GM18868 (cell line): ENCODE results near the gene LY6G6D.

Source experiments
- ATAC-seq: cut with Tn5 transposase; IDR thresholded peaks from one replicate; pipeline ENCODE4 v1.9.1; 2021; ENCODE audit warnings: mild to moderate bottlenecking, moderate library complexity; ENCODE audit not compliant: unreplicated experiment

The LY6G6D gene

DNA sequence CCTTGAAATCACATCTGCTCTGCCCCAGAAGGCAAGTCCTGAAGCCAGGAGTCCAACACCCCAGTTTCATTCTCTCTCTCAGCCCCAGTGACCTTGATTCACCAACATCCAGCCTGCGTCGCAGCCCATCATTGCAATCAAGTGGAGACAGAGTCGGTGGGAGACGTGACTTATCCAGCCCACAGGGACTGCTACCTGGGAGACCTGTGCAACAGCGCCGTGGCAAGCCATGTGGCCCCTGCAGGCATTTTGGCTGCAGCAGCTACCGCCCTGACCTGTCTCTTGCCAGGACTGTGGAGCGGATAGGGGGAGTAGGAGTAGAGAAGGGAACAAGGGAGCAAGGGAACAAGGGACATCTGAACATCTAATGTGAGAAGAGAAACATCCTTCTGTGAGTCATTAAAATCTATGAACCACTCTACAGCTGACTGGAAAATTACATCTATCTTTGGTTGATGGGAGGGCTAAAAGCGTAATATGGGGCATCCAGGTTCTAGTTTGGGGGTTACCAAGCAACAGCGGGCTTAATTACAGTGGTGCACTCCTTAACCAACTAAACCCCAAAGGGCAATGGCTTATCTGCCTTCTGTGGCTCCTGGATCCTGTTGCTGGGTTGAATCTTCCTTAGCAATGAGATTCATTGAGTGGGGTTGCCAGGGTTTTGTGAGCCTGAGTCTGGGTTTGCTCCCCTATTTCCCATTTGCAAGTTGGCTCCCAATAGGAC lies 2.5 kb downstream of the LY6G6D start:
- no peak for ATAC-seq

DNA sequence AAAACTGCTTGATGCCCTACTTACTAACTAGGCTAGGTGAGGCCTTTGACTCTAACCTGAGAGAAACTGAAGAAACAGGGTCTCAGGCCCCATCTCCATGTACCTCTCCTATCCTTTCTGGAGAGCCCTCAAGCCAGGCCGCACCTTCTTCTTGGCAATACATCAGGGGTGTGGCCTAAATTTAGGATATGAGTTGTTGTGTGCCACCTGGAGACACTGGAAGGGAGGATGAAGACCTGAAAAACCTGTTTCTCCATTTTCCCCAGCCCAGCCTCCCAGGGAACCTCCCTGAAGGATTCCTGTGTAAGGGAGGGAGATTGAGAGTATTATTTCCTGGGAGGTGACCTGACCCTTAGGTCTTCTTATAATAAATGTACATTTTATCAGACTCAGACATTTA lies 3.1 kb downstream of the LY6G6D start:
- no peak for ATAC-seq

DNA sequence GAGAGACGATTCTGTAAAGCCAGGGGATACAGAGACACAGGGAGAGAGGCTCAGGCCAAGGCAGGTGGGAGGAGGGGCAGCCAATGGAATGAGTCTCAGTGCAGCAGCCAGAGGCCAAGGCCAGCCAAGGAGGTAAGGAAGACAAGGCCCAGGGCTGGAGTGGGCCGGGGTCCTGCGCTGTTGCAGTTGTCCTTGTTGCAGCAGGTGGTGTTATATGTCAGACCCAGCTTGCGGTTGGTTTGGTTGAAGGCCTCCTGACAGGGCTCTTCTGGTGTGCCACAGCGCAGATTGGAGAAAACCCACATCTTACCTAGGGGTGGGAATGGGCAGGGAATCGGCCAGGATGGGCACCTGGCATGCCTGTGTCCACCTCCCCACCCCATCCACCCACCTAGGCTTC lies 3.9 kb downstream of the LY6G6D start:
- no peak for ATAC-seq

DNA sequence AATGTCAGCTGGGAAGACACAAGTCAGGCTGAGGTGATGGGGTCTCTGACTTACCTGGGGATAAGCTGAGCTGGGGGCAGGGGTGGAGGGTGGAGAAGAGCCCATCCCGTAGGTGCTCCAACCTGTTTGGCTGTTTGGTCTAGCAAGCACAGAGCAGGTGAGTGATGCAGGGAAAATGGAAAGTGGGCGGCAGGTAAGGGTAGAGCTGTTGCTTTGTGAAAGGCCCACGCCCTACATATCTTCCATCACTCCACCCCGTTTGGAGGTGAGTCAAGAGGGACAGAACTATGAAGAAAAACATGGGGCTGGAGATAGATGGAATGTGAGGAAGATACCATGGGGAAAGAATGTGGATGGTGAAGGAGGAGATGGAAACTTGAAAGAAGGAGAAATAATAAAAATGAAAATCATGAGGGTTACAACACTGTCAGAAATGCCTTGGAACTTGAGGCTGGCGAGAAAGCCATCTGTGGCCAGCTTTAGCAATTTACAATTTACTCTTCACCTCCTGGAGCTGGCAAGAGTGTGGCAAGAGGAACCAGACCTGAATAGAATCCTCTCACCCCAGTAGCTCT lies 5.1 kb downstream of the LY6G6D start:
- no peak for ATAC-seq

DNA sequence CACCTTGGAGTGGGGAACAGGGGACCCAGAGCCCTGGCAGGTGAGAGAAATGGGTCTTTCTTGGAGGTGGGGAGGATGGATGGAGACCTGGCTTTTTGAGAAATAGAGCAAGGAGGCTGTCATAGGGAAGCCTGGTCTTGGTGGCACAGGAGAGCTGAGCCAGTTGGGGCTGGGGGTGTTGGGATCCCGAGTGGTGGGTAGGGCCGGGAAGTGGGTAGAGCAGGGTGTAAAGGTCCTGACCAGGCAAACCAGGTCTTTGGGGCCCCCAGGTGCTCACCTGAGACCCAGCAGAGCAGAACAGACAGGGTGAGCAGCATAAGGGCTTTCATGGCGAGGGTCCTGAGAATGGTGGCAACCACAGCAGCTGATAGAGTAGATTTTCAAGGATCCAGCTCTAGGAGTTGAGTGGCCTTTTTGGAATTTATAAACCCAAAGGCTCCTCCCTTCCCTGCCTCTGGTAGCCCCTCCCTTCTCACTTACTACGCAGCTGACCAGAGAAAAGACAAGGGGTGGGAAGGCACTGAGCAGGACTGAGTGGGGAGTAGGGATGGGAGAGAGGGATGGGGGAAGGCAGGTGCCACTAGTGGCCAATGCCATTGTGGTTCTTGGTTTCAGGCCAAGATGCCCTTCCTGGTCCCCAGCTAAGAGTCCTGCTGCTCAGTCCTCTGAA lies 6.3 kb downstream of the LY6G6D start, which contains the start of gene LY6G6C:
LY6G6C (minus strand) TSS at position 396 of the 670 bp plus-strand sequence; CDS start at position 329, 67 bp downstream.
- no peak for ATAC-seq

DNA sequence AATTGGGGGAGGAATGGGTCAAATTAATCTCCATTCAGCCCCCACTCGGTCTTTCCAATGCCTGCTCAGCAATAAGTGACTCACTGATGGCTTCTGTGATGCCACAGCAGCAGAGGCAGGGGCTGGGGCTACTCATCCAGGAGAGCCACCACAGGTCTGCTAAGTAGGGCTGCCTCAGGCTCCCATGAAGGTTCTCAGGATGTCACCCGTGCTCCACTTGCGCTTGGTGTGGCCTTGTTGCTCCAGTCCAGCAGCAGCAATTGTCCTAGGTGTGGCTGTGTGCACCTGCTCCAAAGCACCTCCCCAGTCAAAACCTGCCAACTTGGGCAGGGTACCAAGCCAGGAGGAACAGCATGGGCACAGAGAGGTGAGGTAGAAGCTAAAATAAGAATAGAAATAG lies 7.0 kb downstream of the LY6G6D start:
- no peak for ATAC-seq

DNA sequence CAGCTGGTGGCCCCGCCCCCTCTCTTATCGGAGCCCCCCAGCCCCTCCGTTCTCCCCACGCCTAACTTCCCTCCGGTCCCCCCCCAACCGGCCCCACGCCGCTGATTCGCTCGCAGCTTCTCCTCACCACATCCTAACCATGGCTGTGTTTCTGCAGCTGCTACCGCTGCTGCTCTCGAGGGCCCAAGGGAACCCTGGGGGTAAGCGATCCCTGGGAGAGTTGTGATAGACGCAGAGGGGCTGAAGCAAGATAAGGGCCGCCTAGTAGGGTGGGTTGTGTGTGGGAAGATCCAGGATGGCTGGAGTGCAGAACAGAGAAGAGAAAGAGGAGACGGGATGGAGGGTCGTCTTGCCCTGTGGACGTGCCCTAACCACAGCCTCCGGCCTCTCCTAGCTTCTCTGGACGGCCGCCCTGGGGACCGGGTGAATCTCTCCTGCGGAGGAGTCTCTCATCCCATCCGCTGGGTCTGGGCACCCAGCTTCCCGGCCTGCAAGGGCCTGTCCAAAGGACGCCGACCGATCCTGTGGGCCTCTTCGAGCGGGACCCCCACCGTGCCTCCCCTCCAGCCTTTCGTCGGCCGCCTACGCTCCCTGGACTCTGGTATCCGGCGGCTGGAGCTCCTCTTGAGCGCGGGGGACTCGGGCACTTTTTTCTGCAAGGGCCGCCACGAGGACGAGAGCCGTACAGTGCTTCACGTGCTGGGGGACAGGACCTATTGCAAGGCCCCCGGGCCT lies 8.3 kb downstream of the LY6G6D start, which contains the start of gene MPIG6B:
MPIG6B (plus strand) TSS at position 129 of the 735 bp plus-strand sequence; CDS start at position 140, 11 bp downstream.
- ATAC-seq, result no peak

DNA sequence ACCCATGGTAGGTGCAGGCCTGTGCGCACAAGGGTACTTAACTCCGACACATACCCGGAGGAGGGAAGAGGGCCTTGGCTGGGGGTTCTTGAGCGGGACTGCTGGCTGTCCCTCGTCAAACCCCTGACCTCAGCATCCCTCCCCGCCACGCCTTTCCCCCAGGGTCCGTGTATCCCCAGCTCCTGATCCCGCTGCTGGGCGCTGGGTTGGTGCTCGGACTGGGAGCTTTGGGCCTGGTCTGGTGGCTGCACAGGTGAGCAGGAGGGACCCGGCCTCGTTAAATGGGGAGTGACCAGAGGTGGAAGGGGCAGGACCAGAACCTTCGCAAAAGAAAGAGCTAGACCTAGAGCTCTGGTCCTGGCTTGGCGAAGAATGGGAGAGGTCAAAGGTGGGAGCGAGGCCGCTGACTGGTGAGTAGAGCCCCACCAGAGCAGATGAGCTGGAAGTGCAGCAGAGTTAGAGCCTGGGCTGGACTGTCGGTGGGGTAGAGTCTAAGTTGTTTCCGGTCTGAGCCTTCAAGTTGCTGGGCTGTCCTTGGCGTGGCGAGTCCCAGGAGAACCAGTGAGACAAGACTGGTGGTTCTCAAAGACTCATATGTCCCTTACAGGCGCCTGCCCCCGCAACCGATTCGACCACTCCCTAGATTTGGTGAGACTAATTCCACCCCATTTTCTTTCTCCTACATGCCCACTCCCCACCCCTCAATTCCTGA lies 9.0 kb downstream of the LY6G6D start:
- no peak for ATAC-seq

DNA sequence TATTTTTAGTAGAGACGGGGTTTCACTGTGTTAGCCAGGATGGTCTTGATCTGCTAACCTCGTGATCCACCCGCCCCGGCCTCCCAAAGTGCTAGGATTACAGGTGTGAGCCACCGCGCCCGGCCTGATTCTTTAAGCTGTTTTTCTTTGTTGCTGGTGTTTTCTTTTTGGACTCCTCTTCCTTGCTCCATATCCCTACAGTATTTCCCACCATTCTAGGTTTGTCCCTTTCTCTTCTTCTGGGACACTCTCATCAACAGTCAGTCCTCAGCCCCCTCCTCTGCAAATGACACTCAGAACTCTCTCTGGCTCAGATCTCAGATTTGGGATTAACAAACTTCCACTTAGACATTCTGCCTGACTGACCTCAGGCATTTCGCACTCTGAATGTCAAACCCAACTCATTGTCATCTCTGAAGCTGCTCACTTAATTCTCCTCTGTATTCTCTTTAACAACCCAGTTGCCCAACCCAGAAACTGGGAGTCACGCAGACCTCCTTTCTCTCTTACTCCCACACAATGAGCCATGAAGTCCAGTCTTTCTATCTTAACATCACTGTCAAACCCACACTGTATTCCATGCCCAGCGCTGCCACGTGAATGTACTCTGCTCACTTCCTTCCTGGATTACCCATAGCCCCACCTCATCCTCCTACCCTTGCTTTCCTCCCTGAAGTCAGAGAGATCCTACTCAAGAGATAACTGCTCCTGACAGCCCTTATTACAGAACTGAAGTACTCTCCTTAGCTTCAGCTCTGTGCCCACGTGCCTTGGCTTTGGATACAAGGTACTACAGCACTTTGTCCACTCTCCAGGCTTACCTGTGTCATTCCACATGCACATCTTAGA lies 10.6 kb downstream of the LY6G6D start:
- no peak for ATAC-seq

DNA sequence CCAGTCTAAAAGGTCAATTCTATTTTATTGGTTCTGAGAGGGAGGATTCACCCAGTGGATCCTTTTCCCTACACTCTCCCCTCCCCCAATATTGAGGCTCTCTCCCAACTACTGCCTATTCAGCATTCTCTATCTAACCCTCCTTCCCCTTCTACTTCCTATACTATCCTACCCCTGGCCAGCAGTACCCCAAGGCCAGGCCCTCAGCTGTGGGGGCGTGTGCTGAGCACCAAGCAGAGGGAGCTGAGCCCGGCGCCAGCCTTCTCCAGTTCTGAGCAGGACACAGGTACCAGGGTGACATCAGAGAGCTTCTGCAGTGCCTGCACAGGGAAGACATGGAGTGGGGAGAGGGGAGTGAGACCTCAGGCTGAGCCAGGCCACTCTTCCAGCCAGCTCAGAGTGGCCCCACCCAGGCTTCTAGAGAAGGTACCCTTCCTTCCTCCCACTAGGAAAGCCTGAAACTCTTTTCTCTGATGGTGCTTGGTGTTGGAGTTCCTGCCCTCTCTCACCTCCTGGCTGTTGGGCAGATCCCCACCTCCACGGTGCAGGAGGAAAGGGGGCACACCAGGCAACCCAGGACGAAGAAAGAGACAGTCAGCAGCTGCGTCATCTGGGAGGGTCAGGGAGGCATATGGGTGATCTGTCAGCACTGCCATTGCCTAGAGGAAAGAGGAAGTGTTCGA lies 12.0 kb downstream of the LY6G6D start:
- no peak for ATAC-seq

DNA sequence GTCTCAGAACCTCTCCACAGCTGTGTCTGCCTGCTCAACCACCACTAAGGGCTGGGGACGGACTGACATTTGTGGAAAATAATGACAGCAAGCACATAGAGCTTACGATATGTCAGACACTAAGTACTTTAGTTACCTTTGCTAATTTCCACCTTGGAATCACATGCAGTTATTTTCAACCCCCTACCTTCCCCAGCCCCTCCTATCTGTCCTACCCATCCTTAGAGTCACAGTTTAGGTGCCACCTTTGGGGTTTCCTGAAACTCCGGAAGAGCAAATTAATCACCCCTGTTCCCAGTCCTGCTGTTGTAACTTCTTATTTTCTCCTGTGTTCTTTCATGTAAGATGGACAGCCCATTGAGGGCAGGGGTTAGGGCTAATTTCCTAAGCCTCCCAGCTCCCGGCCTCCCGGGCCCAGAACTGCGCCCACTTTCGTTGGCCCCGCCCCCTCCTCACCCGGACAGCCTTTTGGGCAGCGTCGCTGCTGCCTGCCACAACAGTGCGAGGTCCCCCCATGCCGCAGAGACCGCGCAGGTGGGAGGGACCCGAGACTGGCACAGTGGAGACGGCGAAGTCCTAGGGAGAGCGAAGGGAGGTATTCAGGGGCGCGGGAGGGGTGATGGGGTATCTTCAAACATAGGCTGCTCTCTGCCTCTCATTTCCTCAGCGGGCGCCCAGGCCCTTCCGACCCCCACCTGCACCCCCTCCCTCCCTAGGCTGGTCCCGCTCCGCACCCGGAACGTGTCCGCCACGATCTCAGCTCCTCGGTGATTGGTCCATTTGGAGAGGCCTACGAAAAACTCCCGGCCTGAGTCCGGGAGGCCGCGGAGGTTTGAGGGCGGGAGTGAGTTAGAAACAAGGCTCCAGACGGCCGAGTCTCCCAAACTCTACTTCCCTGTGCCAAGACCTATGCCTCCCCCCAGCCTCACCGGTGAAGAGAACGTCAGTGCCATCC lies 12.8 kb downstream of the LY6G6D start:
- no peak for ATAC-seq

DNA sequence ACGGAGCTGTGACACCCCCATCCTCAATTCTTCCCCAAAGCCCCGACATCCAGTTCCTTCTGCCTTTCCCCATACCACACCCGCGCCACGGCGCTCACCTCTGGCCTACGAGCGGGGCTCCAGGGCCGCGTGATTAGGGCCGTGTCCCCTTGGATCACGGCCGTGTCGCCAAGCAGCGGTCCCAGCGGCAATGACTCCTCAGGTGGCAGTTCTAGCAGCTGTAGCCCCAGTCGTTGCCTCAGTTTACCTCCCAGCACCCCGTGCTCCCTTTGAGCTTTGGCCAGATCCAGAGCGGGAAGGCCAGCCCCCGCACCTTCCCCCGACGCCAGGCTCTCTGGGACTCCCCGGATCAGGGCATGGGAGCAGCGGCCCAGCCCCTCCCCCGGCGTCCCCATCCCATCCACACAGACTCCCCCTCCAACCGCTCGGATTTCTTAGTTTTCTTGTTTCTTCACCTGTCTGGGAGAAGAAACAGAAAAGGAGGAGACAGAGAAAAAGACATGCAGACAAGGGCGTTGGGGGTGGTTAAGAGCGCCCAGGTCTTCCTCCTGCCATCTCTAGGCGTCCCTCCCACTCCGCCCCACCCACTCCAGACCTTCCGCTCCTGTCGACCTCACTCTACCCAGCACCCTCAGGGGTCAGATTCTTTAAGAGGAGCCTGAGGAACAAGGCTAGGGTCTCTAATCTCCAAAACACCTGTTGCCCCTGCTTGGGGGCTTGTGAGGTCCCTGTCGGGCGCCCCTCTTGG lies 13.8 kb downstream of the LY6G6D start, which contains the start of gene DDAH2:
DDAH2 (minus strand) TSS at position 533 of the 748 bp plus-strand sequence; CDS start at position 395, 138 bp downstream.
- ATAC-seq, result no peak

DNA sequence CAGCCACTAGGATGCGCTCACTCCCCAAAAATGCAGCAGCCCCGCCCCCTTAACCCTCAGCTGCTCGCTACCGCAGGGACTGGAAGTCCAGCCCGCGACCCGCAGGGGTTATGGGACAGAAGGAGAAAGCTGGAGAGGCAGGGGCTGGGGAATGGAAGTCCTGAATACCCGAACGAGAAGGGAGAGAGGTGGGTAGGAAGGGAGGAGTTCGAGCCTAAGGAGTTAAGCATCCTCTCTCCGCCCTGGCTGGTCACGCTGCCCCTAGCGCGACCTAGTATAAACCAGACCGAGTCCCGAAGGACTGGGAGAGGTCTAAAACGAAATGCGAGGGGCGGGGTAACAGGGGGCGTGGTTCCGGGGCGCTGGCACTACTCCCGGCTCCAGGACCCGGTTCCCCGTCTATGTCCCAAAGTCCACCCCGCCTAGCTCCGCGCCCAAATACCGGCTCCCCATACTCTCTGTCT lies 14.4 kb downstream of the LY6G6D start:
- ATAC-seq, result no peak

DNA sequence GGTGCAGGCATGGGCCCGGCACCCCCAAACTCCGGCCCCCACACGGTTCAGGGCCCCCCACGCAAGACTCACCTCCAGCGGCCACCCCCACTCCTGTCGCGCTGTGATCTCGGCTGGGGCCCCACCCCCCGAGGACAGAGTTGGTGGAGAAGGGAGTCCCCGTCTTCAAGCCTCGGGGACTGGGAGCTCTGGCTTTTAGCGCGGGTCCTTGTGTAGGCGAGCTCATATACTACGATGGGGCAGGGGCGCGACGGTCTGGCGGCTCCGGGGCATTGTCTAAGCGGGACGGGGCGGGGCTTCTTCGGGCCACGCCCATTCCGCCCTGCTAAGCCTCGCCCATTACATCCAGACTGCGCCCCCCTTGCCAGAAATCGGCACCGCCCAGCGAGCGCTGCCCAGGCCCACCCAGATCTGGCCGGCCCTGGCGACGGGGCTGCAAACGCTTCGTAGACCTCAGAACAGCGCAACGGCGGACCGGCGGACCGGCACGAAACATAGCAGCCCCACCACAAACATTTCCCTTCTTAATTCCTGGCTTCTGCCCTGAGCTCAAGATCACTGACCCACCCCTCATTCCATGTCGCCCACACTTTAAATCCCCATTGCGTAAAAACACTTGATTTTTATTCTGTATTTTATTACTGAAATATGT lies 15.0 kb downstream of the LY6G6D start:
- ATAC-seq, result no peak

DNA sequence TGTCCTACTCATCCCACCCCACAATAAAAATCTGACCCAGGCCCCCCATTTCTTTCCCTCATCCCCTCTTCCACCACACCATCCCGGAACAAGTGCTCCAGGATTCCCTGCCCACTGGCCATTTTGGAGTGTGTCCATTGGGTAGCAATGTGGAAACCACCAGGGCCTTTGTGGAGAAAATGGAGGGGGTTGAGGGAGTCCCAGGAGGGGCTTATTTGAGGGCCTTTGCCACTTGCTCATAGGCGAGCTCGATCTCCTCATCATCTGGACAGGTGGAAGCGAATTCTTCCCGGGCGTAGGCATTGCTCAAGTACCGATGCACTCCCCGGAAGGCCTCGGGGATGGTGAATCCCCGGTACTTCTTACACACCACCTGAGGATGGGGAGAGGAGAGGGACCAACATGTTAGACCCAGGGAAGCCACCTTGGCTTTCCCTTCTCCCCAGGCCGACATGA lies 15.5 kb downstream of the LY6G6D start:
- ATAC-seq, result no peak

DNA sequence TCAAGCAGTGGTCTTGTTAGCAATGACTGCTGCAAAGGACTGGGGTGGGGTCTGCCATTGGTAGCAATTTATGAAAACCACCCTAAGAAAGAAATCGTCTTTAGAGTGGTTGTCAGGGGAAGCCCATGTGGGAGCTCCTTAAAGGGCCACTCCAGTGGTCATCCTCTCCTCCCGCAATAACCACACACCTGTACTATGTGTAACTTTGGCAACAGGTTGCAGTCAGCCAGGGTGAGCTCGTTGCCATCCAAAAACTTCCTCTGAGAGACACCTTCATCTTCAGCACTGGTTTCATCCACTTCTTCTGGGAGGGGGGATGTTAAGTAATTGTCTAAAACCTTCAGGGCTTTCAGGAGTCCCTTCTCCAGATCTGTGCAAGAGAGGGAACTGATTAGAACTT lies 16.9 kb downstream of the LY6G6D start:
- ATAC-seq, result no peak

DNA sequence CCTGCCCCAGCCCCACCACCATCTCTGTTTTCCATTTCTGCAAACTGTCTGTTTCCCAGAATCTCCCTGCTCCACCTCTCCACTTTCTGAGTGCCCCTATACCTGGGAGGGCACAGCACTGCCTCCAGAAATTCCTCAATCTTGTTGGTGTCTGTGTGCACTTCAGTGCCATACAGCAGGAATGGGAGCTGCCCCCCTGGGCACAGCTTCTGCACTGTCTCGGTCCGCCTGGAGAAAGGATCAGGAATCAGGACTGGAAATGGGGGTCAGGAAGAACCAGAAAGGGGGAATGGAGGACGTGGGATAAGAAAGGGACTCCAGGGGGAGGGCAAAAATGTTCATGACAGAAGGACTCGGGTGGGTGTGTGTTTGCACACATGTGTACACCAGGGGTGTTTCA lies 18.6 kb downstream of the LY6G6D start:
- ATAC-seq, result no peak
